NB4 (cell line): ENCODE results near the gene THEMIS.

Experiments
- DNase-seq: peaks from one replicate; pipeline ENCODE4 v3.0.0; 2010; ENCODE audit warnings: low read depth
- H3K4me3 ChIP-seq: one replicate; pipeline ENCODE4 v1.5.1; 2011; ENCODE audit warnings: mild to moderate bottlenecking, low read depth, low read length, moderate library complexity
- MYC ChIP-seq: IDR thresholded peaks from 2 replicates; pipeline ENCODE4 v1.6.1; 2011; ENCODE audit warnings: low read depth, low read length
- POLR2A ChIP-seq: IDR thresholded peaks from 2 replicates; pipeline ENCODE4 v1.6.1; 2011; ENCODE audit warnings: mild to moderate bottlenecking; ENCODE audit not compliant: insufficient read length; ENCODE audit errors: extremely low read depth
- TF ChIP-seq, protein P1 (sequence below): IDR thresholded peaks from one replicate; pipeline ENCODE4 v1.5.1; 2012; ENCODE audit warnings: low read depth, low read length
- TF ChIP-seq, protein P2 (sequence below): IDR thresholded peaks from 2 replicates; pipeline ENCODE4 v1.6.1; 2011; ENCODE audit warnings: low read depth, low read length

Gene THEMIS

DNA sequence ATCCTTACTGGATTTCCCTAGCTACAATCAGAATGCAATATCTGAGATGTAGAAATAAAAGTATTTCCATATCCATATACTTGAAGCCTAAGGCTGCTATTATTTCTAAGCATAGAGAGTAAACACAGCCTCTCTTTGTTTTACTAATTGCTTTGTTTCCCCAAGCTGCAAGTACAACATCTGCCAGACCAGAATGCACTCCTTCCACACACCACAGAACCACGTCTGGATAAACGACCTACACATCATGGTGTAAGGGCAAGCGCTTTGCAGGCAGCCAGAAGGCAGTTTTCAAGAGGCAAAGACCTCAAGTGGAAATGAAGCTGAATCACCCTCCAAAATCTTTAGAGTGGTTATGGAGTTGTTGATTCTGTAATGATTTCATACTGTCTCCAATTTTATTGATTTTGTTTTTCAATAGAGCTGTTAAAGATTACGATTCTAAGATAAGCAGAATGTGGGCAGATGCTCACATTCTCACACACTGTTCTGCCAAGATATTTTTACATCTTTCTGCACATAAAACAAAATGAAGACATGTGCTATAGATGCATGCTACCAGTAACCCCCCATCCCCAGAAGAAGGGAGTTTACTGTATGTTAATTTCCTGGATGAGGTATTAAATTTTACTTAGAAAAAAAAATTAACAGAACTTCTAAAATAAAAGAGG is 88.8 kb downstream of the THEMIS start:
- H3K4me3 ChIP-seq: no peak overlapping the region
- no peak for DNase-seq
- TF ChIP-seq, protein P1, sequence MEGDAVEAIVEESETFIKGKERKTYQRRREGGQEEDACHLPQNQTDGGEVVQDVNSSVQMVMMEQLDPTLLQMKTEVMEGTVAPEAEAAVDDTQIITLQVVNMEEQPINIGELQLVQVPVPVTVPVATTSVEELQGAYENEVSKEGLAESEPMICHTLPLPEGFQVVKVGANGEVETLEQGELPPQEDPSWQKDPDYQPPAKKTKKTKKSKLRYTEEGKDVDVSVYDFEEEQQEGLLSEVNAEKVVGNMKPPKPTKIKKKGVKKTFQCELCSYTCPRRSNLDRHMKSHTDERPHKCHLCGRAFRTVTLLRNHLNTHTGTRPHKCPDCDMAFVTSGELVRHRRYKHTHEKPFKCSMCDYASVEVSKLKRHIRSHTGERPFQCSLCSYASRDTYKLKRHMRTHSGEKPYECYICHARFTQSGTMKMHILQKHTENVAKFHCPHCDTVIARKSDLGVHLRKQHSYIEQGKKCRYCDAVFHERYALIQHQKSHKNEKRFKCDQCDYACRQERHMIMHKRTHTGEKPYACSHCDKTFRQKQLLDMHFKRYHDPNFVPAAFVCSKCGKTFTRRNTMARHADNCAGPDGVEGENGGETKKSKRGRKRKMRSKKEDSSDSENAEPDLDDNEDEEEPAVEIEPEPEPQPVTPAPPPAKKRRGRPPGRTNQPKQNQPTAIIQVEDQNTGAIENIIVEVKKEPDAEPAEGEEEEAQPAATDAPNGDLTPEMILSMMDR: no peak
- TF ChIP-seq, protein P2, sequence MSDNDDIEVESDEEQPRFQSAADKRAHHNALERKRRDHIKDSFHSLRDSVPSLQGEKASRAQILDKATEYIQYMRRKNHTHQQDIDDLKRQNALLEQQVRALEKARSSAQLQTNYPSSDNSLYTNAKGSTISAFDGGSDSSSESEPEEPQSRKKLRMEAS: no peak
- TF ChIP-seq POLR2A (no peak), MYC (no peak)

DNA sequence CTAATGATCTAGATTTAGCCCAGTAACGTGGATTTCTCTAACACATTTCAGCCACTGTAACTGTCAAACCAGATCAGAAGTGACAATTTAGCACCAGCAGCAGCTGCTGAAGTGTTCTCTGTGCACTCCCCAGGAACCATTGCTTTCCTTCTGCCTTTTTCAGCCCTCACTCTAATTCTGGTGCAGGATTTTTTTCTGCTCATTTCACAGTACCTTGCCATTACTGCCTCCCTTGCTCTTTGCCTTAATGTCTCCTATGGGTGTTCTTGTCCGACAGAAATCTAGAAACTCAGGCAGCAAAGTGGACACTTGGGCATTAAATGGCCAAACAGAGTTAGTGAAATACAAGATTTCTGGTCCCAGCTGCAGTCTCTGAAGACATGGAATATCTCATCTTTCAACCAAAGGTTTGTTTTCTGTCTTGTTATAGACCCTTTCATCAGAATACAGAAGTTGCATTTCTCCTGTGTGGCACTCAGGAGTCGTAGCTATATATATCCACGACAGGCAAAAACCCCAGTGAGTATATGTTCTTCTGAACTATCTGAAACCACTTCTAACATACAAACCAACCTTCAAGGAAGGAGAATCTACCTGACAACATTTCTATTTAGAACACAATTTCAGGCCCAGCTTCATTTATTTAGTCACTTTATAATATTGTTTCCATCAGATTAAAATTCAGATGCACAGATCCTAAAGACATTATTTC is 92.9 kb downstream of the THEMIS start:
- H3K4me3 ChIP-seq: no peak overlapping the region
- no peak for DNase-seq
- TF ChIP-seq MYC: no peak
- TF ChIP-seq, protein P1: no peak
- TF ChIP-seq, protein P2: no peak

DNA sequence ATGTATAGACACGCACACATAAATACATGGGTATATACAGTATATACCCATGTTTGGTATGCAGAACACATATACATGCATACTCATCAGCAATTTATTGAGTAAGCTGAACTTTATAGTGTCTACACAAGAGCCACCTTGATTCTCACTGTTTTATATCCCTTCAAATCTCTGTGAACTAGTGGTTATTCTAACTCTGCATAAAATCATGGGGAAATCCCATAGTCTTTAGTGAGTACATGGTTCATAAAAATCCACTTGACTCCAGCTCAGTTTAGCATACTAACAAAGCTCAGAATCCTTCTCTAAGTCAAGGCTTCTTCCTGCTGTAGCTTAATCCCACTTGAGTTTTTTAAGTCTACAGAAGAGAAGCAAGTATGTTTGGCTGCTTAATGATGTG is 104.1 kb downstream of the THEMIS start:
- H3K4me3 ChIP-seq: no peak overlapping the region
- DNase-seq: no peak
- no peak for TF ChIP-seq POLR2A
- TF ChIP-seq, protein P1: no peak
- TF ChIP-seq, protein P2: no peak

DNA sequence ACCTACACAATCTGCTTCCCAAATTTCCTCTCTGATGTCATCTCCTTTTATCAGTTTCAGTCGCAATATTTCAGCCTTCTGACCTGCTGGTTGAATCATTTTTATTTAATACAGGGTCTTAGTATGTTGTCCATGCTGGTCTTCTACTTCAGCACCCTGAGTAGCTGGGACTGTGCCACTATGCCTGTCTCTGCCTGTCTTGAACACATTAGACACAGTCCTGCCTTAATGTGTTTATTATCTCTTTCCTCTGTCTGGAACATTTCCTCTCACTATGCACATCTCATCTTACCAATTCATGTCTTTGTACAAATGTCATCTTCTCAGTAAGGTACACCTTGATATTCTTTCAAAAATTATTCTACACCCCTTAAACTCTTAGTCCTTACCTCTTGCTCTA is 106.5 kb downstream of the THEMIS start:
- TF ChIP-seq, protein P1: no peak
- no peak for TF ChIP-seq MYC
- TF ChIP-seq, protein P2: no peak
- TF ChIP-seq POLR2A: no peak
- no peak for DNase-seq
- H3K4me3 ChIP-seq: no peak overlapping the region

DNA sequence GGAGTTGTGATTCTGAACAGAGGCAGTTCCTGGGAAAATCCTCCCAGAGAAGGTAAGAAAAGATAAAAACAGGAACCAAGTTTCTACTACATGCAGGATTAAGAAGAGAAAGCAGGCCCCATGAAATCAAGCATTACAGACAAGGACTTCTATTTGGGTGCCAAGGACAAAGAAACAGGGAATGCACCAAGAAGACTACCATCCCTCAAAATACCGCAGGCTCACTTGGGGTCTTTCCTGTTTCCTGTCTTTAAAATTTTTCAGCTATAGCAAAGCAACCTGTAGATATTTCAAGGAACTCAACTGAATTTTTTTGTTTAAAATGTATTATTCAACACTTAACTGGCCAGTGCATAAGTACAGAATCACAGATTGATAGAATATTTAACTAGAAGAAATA is 107.5 kb downstream of the THEMIS start:
- no peak for DNase-seq
- TF ChIP-seq MYC (no peak), POLR2A (no peak)
- TF ChIP-seq, protein P1: no peak
- TF ChIP-seq, protein P2: no peak

More for the DNA sequence above, 107.5 kb downstream of the THEMIS start:
- H3K4me3 ChIP-seq: no peak overlapping the region
